Measurements from ENCODE around the gene TLCD3B.

The TLCD3B gene

GRCh38 chr16:29994600-29995323 lies 36.3 kb downstream of the TLCD3B start:
- H3K27ac Mint-ChIP-seq: peak overlapping the region; percentile 99
- H3K4me3 Mint-ChIP-seq: peak overlapping the region; percentile 97
- peaks cover 3% of the 10 kb centered on the region for H3K36me3 Mint-ChIP-seq
- peaks cover 31% of the 10 kb centered on the region for H3K4me1 Mint-ChIP-seq (ENCODE audit: low read depth)
- H3K9me3 Mint-ChIP-seq (ENCODE audit: low read depth): no peaks in the 10 kb centered on the region
- no peaks in the 10 kb centered on the region for H3K27me3 Mint-ChIP-seq

GRCh38 chr16:29993903-29994599 lies 37.0 kb downstream of the TLCD3B start:
- H3K9me3 Mint-ChIP-seq (ENCODE audit: low read depth): no peaks in the 10 kb centered on the region
- H3K27me3 Mint-ChIP-seq: no peaks in the 10 kb centered on the region
- peak overlapping the region; percentile 99 for H3K27ac Mint-ChIP-seq
- peaks cover 3% of the 10 kb centered on the region for H3K36me3 Mint-ChIP-seq
- peak overlapping the region; percentile 97 for H3K4me3 Mint-ChIP-seq
- peaks cover 27% of the 10 kb centered on the region for H3K4me1 Mint-ChIP-seq (ENCODE audit: low read depth)

- peaks cover 24% of the 10 kb centered on the region for H3K4me1 Mint-ChIP-seq (ENCODE audit: low read depth)
- peak overlapping the region; percentile 97 for H3K4me3 Mint-ChIP-seq
- peaks cover 3% of the 10 kb centered on the region for H3K36me3 Mint-ChIP-seq
- H3K27me3 Mint-ChIP-seq: no peaks in the 10 kb centered on the region
- no peaks in the 10 kb centered on the region for H3K9me3 Mint-ChIP-seq (ENCODE audit: low read depth)
- H3K27ac Mint-ChIP-seq: no peak overlapping the region
Measured at GRCh38 chr16:29993191-29993902, 37.7 kb downstream of the TLCD3B start.

GRCh38 chr16:29992344-29992967 lies 38.6 kb downstream of the TLCD3B start:
- Mint-ChIP-seq H3K27ac (peak overlapping the region; percentile 47), H3K4me3 (peak overlapping the region; percentile 20), H3K9me3 (ENCODE audit: low read depth) (no peaks in the 10 kb centered on the region), H3K27me3 (no peaks in the 10 kb centered on the region), H3K4me1 (ENCODE audit: low read depth) (peaks cover 18% of the 10 kb centered on the region), H3K36me3 (peaks cover 3% of the 10 kb centered on the region)

GRCh38 chr16:29991571-29991904 lies 39.5 kb downstream of the TLCD3B start:
- H3K36me3 Mint-ChIP-seq: peaks cover 3% of the 10 kb centered on the region
- H3K4me1 Mint-ChIP-seq (ENCODE audit: low read depth): peaks cover 12% of the 10 kb centered on the region
- no peaks in the 10 kb centered on the region for H3K9me3 Mint-ChIP-seq (ENCODE audit: low read depth)
- H3K27me3 Mint-ChIP-seq: no peaks in the 10 kb centered on the region
- no peak overlapping the region for H3K27ac Mint-ChIP-seq
- H3K4me3 Mint-ChIP-seq: no peak overlapping the region

- no peaks in the 10 kb centered on the region for H3K9me3 Mint-ChIP-seq (ENCODE audit: low read depth)
- H3K4me1 Mint-ChIP-seq (ENCODE audit: low read depth): peaks cover 11% of the 10 kb centered on the region
- H3K27ac Mint-ChIP-seq: no peak overlapping the region
- H3K4me3 Mint-ChIP-seq: no peak overlapping the region
- no peaks in the 10 kb centered on the region for H3K27me3 Mint-ChIP-seq
- peaks cover 3% of the 10 kb centered on the region for H3K36me3 Mint-ChIP-seq
Measured at GRCh38 chr16:29990883-29991570, 40.0 kb downstream of the TLCD3B start.

GRCh38 chr16:29990034-29990433 lies 41.0 kb downstream of the TLCD3B start:
- Mint-ChIP-seq H3K4me3 (no peak overlapping the region), H3K36me3 (peaks cover 3% of the 10 kb centered on the region), H3K9me3 (ENCODE audit: low read depth) (no peaks in the 10 kb centered on the region), H3K27me3 (no peaks in the 10 kb centered on the region), H3K4me1 (ENCODE audit: low read depth) (peaks cover 10% of the 10 kb centered on the region), H3K27ac (no peak overlapping the region)

- H3K4me3 Mint-ChIP-seq: no peak overlapping the region
- H3K27ac Mint-ChIP-seq: no peak overlapping the region
- no peaks in the 10 kb centered on the region for H3K27me3 Mint-ChIP-seq
- peaks cover 3% of the 10 kb centered on the region for H3K36me3 Mint-ChIP-seq
- H3K4me1 Mint-ChIP-seq (ENCODE audit: low read depth): peaks cover 4% of the 10 kb centered on the region
- H3K9me3 Mint-ChIP-seq (ENCODE audit: low read depth): no peaks in the 10 kb centered on the region
Measured at GRCh38 chr16:29989111-29989858, 41.8 kb downstream of the TLCD3B start.

GRCh38 chr16:29988346-29989075 lies 42.6 kb downstream of the TLCD3B start:
- H3K27me3 Mint-ChIP-seq: no peaks in the 10 kb centered on the region
- peaks cover 4% of the 10 kb centered on the region for H3K36me3 Mint-ChIP-seq
- peaks cover 1% of the 10 kb centered on the region for H3K4me1 Mint-ChIP-seq (ENCODE audit: low read depth)
- no peaks in the 10 kb centered on the region for H3K9me3 Mint-ChIP-seq (ENCODE audit: low read depth)
- H3K27ac Mint-ChIP-seq: no peak overlapping the region
- H3K4me3 Mint-ChIP-seq: no peak overlapping the region

GRCh38 chr16:29987371-29988085 lies 43.5 kb downstream of the TLCD3B start:
- Mint-ChIP-seq H3K4me3 (no peak overlapping the region), H3K4me1 (ENCODE audit: low read depth) (peaks cover 1% of the 10 kb centered on the region), H3K36me3 (peaks cover 6% of the 10 kb centered on the region), H3K27ac (no peak overlapping the region), H3K9me3 (ENCODE audit: low read depth) (no peaks in the 10 kb centered on the region), H3K27me3 (no peaks in the 10 kb centered on the region)

- peaks cover 1% of the 10 kb centered on the region for H3K4me1 Mint-ChIP-seq (ENCODE audit: low read depth)
- no peaks in the 10 kb centered on the region for H3K9me3 Mint-ChIP-seq (ENCODE audit: low read depth)
- H3K36me3 Mint-ChIP-seq: peaks cover 6% of the 10 kb centered on the region
- no peaks in the 10 kb centered on the region for H3K27me3 Mint-ChIP-seq
- H3K27ac Mint-ChIP-seq: no peak overlapping the region
- H3K4me3 Mint-ChIP-seq: no peak overlapping the region
Measured at GRCh38 chr16:29986931-29987330, 44.1 kb downstream of the TLCD3B start.

GRCh38 chr16:29986231-29986630 lies 44.8 kb downstream of the TLCD3B start:
- H3K9me3 Mint-ChIP-seq (ENCODE audit: low read depth): no peaks in the 10 kb centered on the region
- H3K27ac Mint-ChIP-seq: no peak overlapping the region
- H3K4me1 Mint-ChIP-seq (ENCODE audit: low read depth): peaks cover 1% of the 10 kb centered on the region
- no peaks in the 10 kb centered on the region for H3K27me3 Mint-ChIP-seq
- H3K36me3 Mint-ChIP-seq: peaks cover 6% of the 10 kb centered on the region
- H3K4me3 Mint-ChIP-seq: no peak overlapping the region

GRCh38 chr16:29985271-29985811 lies 45.7 kb downstream of the TLCD3B start:
- peaks cover 5% of the 10 kb centered on the region for H3K36me3 Mint-ChIP-seq
- peaks cover 1% of the 10 kb centered on the region for H3K4me1 Mint-ChIP-seq (ENCODE audit: low read depth)
- no peak overlapping the region for H3K27ac Mint-ChIP-seq
- no peak overlapping the region for H3K4me3 Mint-ChIP-seq
- no peaks in the 10 kb centered on the region for H3K9me3 Mint-ChIP-seq (ENCODE audit: low read depth)
- no peaks in the 10 kb centered on the region for H3K27me3 Mint-ChIP-seq
